Rectal smooth muscle tissue (tissue), 1 donor: Measurements from ENCODE around the gene SLC35D1.

Experiments
- H3K27ac ChIP-seq: one replicate; pipeline ENCODE4 v1.7.0; 2013; ENCODE audit warnings: low read depth, low read length, inconsistent platforms
- H3K27me3 ChIP-seq: one replicate; pipeline ENCODE4 v1.7.0; 2013; ENCODE audit warnings: low read length; ENCODE audit not compliant: control insufficient read depth, insufficient read depth
- H3K36me3 ChIP-seq: one replicate; pipeline ENCODE4 v1.7.0; 2013; ENCODE audit warnings: low read length; ENCODE audit not compliant: control insufficient read depth, insufficient read depth
- H3K4me1 ChIP-seq: one replicate; pipeline ENCODE4 v1.7.0; 2013; ENCODE audit warnings: low read length; ENCODE audit not compliant: control insufficient read depth, insufficient read depth
- H3K4me3 ChIP-seq: one replicate; pipeline ENCODE4 v1.7.0; 2013; ENCODE audit warnings: low read length
- H3K9ac ChIP-seq: one replicate; pipeline ENCODE4 v1.7.0; 2013; ENCODE audit warnings: low read length

Gene SLC35D1

DNA sequence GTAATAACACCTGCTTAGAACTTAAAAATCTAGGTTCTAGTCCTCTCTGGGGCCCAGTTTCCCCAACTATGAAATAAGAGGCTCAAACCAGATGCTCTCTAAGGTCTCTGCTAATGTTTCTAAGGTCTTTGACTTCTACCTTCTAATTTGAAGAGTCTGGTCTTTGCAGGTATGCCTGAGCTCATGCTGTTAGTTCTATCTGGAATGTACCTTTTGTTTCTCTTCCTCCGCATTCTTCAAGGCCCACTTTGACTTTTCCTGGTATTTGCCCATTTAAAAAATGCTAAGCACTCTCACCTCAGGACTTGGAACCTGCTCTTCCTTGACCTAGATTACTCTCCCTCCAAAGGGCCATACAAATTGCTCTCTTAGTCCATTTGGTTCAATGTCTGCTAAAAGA, 13.5 kb downstream of the SLC35D1 start:
- no peaks in the 10 kb centered on the region for H3K4me1 ChIP-seq
- no peak overlapping the region for H3K4me3 ChIP-seq
- no peak overlapping the region for H3K9ac ChIP-seq
- no peaks in the 10 kb centered on the region for H3K27me3 ChIP-seq
- peaks cover 20% of the 10 kb centered on the region for H3K36me3 ChIP-seq
- no peak overlapping the region for H3K27ac ChIP-seq

DNA sequence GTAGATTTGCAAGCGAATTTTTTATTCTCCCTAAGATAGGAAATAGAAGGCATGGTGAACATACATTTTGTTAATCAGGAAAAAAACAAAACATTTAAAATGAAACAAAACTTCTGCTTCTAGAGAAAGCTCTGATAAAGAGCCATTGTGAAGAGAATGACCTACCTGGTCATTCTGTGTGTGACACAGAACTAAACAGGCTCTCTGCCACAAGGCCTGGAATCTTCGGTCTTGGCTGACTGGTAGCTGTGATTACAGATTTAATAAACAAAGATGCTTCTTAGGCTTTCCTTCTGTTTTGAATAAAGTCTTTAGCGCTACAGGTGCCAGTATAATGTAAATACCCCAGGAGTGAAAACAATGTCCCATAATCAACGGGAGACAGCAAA, 22.1 kb downstream of the SLC35D1 start:
- no peak overlapping the region for H3K4me3 ChIP-seq
- peaks cover 15% of the 10 kb centered on the region for H3K4me1 ChIP-seq
- peak overlapping the region; percentile 72 for H3K27ac ChIP-seq
- peaks cover 11% of the 10 kb centered on the region for H3K36me3 ChIP-seq
- H3K27me3 ChIP-seq: no peaks in the 10 kb centered on the region
- no peak overlapping the region for H3K9ac ChIP-seq

DNA sequence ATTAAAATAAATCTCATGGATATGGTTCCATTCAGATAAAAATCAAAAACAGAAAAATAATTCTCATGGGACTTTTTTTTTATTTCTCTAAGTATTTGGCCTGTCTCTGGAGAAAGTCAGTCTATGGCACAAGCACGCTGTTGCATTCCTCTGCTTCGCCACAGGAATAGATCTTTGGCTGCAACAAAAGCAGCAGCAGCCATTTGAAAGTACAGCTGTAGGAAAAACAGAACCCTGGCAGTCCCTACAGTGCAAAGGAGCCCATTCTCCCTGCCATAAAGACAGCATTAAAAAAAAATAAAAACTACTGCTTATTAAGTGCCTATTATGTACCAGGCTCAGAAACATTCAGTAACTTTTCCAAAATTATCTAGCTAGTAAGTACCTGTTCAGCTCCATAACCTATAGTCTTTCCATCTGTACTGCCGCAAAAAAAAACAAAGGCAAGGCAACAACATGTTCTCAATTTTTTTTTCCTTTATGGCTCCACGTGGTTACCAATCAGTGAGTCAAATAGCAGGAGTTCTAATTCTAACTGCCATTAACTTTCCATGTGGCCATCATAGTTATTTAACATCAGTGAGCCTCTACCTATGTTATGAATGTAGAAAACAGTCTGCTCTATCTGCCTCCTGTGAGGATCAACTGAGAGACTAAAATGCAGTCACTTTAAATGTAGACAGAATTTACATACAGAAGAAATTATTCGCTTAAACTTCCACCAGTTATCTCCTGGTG, 22.7 kb downstream of the SLC35D1 start:
- Histone ChIP-seq H3K4me1 (peaks cover 15% of the 10 kb centered on the region), H3K4me3 (peak overlapping the region; percentile 36), H3K36me3 (peaks cover 11% of the 10 kb centered on the region), H3K9ac (no peak overlapping the region), H3K27me3 (no peaks in the 10 kb centered on the region), H3K27ac (peak overlapping the region; percentile 72)

DNA sequence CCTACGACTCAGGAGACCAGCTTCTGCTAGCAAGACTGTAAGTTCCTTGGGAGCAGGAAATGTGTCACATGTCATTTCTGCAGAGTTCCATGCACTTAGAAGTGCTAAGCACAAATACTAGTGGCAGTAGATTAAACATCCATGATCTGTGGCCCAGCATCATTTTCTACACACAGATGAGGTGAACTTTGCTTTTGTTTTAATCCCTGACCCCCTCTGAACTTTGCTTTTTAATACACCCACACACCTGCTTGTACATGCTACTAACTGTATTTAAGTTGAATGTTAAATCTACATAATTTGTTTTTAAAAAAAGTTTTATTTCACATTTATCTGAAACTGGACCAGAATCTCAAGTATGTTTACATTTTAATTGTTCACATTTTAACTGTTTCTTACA, 24.5 kb downstream of the SLC35D1 start:
- Histone ChIP-seq H3K36me3 (peaks cover 9% of the 10 kb centered on the region), H3K9ac (no peak overlapping the region), H3K4me3 (no peak overlapping the region), H3K4me1 (peaks cover 15% of the 10 kb centered on the region), H3K27me3 (no peaks in the 10 kb centered on the region), H3K27ac (no peak overlapping the region)

DNA sequence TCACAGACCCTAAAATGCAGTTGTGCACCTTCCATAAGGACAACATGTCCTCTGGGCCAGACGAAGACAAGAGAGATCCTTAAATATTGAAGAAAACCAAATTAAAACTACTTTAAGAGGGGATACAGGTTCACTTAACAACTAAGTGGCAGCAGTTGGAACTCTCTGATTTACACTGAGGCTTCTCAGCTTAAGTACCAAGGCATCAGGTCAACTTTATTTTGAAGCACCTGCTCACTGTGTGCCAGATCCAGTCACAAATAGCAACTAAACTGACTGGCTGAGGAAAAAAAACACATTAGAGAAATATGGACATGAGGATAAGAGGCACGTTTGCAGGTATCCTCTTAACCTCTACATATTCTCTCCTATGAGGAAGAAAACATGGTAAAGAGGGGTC, 33.2 kb downstream of the SLC35D1 start:
- Histone ChIP-seq H3K9ac (no peak overlapping the region), H3K27ac (peak overlapping the region; percentile 55), H3K4me1 (peaks cover 16% of the 10 kb centered on the region), H3K27me3 (no peaks in the 10 kb centered on the region), H3K4me3 (no peak overlapping the region), H3K36me3 (peaks cover 2% of the 10 kb centered on the region)

DNA sequence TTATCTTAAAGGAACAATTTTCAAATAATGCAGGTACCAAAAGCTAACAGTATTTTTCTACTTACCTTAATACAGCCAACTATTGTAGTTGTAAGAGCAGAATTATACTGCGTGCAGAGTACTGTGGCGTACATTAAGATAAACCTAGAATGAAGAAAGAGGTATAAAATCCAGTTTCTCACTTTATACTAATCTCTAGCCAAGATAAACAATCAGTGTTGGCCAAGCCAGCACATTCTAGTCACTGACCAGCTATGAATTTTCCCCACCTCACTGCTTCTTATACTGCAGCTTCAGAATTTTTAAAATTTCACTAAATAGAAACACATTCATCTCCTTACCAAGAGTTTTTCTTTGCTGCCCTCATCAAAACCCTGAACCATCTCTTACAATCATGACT, 33.6 kb downstream of the SLC35D1 start:
- Histone ChIP-seq H3K27ac (peak overlapping the region; percentile 55), H3K9ac (no peak overlapping the region), H3K4me1 (peaks cover 16% of the 10 kb centered on the region), H3K27me3 (no peaks in the 10 kb centered on the region), H3K36me3 (peaks cover 2% of the 10 kb centered on the region), H3K4me3 (no peak overlapping the region)

DNA sequence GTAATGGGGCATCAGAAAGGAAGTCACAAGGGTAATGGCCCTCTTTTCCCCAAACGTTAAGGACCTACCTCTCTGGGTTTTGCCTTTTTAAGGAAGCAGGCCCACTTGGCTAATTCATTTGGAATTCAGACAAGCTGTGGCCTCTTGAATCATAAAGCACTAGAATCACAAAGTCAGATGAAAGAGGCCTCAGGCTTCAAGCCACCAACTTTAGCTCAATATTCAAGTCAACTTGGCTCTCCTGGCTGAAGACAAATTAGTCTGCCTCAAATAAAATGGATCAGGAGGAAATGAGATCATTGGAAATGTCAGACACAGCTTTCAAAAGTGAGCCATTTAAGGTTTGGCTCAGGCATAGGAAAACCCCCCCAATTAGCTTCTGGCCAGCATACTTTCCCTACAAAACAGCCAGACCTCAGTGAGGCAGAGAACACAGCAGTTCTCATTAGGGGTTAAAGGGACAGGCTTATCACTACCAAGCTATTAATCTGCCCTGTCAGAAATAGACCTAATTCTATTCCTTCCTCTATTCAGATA, 34.3 kb downstream of the SLC35D1 start:
- peaks cover 16% of the 10 kb centered on the region for H3K4me1 ChIP-seq

DNA sequence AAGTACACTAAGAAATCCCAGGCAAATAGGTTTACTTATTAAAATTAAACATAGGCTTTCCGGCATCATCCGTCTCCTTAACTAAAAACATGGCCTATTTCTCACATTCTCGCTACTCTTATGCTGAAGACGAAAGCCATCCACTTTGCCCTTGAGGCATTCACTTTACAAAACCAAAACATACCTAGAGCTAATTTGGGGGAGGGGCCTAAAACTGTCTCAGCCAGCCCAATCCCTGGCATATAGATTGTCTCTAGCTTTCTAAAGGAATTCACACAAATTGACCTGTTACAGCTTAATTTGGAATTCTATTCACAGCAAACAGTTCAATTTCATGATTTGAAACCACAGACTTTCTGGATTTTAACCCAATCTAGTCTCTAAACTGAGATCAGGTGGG, 34.8 kb downstream of the SLC35D1 start:
- peaks cover 2% of the 10 kb centered on the region for H3K36me3 ChIP-seq
- H3K4me1 ChIP-seq: peaks cover 16% of the 10 kb centered on the region
- no peaks in the 10 kb centered on the region for H3K27me3 ChIP-seq
- no peak overlapping the region for H3K9ac ChIP-seq
- peak overlapping the region; percentile 55 for H3K27ac ChIP-seq
- H3K4me3 ChIP-seq: no peak overlapping the region

More for the DNA sequence above, 34.3 kb downstream of the SLC35D1 start:
- Histone ChIP-seq H3K27me3 (no peaks in the 10 kb centered on the region), H3K36me3 (peaks cover 2% of the 10 kb centered on the region), H3K4me3 (no peak overlapping the region), H3K27ac (peak overlapping the region; percentile 55), H3K9ac (no peak overlapping the region)

DNA sequence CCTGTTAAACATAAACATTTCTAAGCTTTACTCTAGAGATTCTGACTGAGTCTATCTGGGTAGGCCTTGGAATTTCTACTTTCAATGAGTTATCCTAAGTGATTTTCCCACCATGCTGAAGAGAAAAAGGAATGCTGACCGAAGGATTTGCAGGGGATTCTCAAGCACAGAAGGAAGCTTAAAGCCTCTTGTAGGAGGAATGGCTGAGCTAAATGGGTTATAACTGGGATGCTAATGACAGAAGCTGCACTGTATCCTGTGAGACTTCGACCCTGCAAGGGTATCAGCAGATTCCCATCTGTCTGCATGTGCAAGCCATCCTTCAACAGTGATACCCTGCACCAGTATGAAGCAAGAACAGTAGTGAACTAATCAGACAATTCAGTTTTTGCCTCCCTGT, 35.4 kb downstream of the SLC35D1 start:
- Histone ChIP-seq H3K4me3 (no peak overlapping the region), H3K27ac (no peak overlapping the region), H3K27me3 (no peaks in the 10 kb centered on the region), H3K4me1 (peaks cover 16% of the 10 kb centered on the region), H3K36me3 (peaks cover 2% of the 10 kb centered on the region), H3K9ac (no peak overlapping the region)

DNA sequence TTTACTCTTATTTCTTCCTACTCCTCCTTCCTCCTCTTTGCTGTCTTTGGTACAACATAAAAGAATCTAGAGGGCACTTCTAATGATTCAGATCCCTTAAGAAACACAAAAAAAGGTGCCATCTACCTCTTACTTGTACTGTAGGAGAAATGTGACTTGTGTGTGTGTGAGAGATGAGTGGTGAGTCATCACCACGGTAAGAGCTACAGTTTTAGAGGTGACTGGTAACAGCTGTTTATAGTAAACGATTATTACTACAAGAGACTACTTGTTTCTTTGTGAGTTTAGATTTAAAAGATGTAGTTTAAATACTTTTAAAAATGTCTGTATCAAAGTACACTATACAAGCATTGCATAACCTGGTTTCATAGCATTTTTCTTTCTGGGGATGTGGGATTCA, 40.4 kb downstream of the SLC35D1 start:
- H3K9ac ChIP-seq: no peak overlapping the region
- H3K4me1 ChIP-seq: no peaks in the 10 kb centered on the region
- H3K36me3 ChIP-seq: peaks cover 2% of the 10 kb centered on the region
- H3K27me3 ChIP-seq: no peaks in the 10 kb centered on the region
- no peak overlapping the region for H3K27ac ChIP-seq
- no peak overlapping the region for H3K4me3 ChIP-seq

DNA sequence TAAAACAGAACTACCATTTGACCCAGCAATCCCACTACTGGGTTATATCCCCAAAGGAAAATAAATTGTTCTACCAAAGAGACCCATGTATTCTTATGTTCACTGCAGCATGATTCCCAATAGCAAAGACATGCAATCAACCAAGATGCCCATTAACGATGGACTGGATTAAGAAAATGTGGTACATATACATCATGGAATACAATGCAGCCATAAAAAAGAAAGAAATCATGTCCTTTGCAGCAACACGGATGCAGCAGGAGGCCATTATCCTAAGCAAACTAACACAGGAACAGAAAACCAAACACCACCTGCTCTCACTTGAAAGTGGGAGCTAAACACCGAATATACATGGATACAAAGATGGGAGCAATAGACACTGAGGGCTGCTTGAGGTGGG, 44.2 kb downstream of the SLC35D1 start:
- Histone ChIP-seq H3K27ac (no peak overlapping the region), H3K27me3 (no peaks in the 10 kb centered on the region), H3K9ac (no peak overlapping the region), H3K36me3 (peaks cover 2% of the 10 kb centered on the region), H3K4me1 (no peaks in the 10 kb centered on the region), H3K4me3 (no peak overlapping the region)

DNA sequence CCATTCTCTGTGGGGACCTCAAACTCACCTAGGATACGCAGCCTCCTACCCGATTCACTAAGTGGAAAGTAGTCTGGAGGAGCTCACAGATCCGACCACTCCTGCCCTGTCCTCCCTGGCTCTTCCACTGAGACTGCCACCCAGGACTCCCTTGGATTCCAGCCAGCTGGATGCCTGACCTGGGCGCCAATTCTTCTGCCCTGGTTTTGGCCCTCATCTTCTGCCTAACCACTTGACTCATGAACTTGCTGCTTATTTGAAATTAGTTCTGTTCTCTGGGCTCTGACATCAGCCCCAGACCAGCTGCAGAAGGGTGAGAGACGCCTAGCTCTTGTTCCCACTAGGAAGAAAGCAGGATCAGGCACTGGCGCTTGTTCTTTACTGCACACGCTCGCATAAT, 48.9 kb downstream of the SLC35D1 start:
- no peak overlapping the region for H3K9ac ChIP-seq
- peaks cover 7% of the 10 kb centered on the region for H3K4me1 ChIP-seq
- H3K36me3 ChIP-seq: peaks cover 6% of the 10 kb centered on the region
- H3K27me3 ChIP-seq: no peaks in the 10 kb centered on the region
- no peak overlapping the region for H3K4me3 ChIP-seq
- no peak overlapping the region for H3K27ac ChIP-seq

DNA sequence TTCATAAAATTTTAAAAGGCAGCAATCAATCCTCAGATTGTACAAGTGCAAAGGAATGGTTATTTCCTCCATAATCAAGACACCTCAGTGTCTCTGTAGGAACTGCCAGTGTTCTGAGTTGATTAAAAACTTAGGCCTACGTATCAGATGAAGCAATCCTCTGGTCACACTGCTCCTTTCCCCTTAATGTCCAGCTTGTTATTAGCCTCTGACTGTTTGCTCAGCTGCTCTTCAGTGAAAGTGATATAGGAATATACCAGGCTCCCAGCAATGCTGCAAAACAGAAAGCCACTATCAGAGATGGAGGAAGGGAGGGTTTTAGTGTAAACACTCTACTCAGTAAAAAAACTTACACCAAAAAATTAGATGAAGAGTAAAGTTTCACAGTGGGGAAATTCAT, 49.8 kb downstream of the SLC35D1 start:
- H3K9ac ChIP-seq: no peak overlapping the region
- H3K4me1 ChIP-seq: peaks cover 7% of the 10 kb centered on the region
- H3K4me3 ChIP-seq: no peak overlapping the region
- no peaks in the 10 kb centered on the region for H3K27me3 ChIP-seq
- H3K36me3 ChIP-seq: peaks cover 6% of the 10 kb centered on the region
- no peak overlapping the region for H3K27ac ChIP-seq
